HEK293T (cell line): ENCODE measurements around the gene ZNF19.

ENCODE experiments used
- BHLHE40 ChIP-seq: fragments of 450-650 bp; IDR thresholded peaks from 2 replicates; pipeline ENCODE4 v1.6.1; 2016; ENCODE audit warnings: mild to moderate bottlenecking, moderate library complexity, borderline replicate concordance
- CTBP1 ChIP-seq: fragments of 450-650 bp; IDR thresholded peaks from 2 replicates; pipeline ENCODE4 v1.6.1; 2016; ENCODE audit warnings: borderline replicate concordance
- FOXK2 ChIP-seq: fragments of 450-650 bp; IDR thresholded peaks from 2 replicates; pipeline ENCODE4 v1.6.1; 2016; ENCODE audit warnings: mild to moderate bottlenecking
- HDGF ChIP-seq: fragments of 450-650 bp; IDR thresholded peaks from 2 replicates; pipeline ENCODE4 v1.6.1; 2017; ENCODE audit warnings: antibody characterized with exemption, borderline replicate concordance
- LEF1 ChIP-seq: fragments of 450-650 bp; IDR thresholded peaks from 2 replicates; pipeline ENCODE4 v1.6.1; 2017; ENCODE audit warnings: mild to moderate bottlenecking, borderline replicate concordance
- SP1 ChIP-seq: fragments of 450-650 bp; IDR thresholded peaks from 2 replicates; pipeline ENCODE4 v1.6.1; 2017
- SUZ12 ChIP-seq: fragments of 450-650 bp; IDR thresholded peaks from 2 replicates; pipeline ENCODE4 v1.6.1; 2016; ENCODE audit warnings: mild to moderate bottlenecking
- ZNF384 ChIP-seq: fragments of 450-650 bp; IDR thresholded peaks from 2 replicates; pipeline ENCODE4 v1.6.1; 2016

- no peak for TF ChIP-seq HDGF
- no peak for TF ChIP-seq SUZ12
- no peak for TF ChIP-seq FOXK2
- TF ChIP-seq ZNF384, result no peak
- no peak for TF ChIP-seq BHLHE40
- no peak for TF ChIP-seq LEF1
- no peak for TF ChIP-seq CTBP1
- no peak for TF ChIP-seq SP1
Measured at GRCh38 chr16:71440669-71441347, 48.3 kb downstream of the ZNF19 start.
